K562 treated with DMSO at 1 percent for 48 hours (cell line): Measurements from ENCODE around the gene GPX8. TPM values are rescaled to one million over a fixed set of nuclear protein-coding genes. Genes with fewer than 3 reads are reported as not detected.

ENCODE experiments used
- total RNA-seq: library from RNA; unstranded; fragments of 300-600 nt; gene quantifications from 2 replicates; pipeline ENCODE4 v1.2.3, GENCODE V29; 2022; ENCODE audit warnings: low replicate concordance; ENCODE audit errors: extremely low read depth

Gene GPX8
- total RNA-seq: not detected in 2 replicates

DNA sequence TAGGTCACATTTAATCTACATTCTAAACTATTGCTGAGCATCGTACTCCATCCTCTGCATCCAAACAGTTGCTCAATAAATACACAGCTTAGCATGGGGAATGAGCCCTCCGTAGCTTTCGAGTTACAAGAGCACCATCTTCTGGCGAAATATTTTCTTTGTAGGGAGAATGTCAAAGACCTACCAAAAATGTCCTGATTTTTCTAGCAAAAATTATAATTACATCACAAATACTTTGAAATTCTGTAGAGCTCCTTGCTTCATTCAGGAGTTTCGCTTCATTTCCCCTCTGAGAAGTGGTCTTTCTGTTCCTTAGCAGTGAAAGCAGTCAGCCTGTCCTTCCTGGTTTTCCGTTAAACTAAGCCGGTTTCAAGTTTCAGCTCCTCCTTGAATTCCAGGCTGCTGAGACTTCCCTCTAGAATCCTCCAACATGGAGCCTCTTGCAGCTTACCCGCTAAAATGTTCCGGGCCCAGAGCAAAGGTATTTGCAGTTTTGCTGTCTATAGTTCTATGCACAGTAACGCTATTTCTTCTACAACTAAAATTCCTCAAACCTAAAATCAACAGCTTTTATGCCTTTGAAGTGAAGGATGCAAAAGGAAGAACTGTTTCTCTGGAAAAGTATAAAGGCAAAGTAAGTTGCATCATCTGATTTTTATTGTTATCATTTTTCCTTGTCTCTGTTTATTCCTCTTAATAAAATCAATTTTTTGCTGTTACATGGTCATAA lies at the start of gene GPX8:
Gene GPX8, plus strand, starts transcription at position 409 of the 730 bp plus-strand sequence. Its CDS starts 22 bp downstream, at position 431.

DNA sequence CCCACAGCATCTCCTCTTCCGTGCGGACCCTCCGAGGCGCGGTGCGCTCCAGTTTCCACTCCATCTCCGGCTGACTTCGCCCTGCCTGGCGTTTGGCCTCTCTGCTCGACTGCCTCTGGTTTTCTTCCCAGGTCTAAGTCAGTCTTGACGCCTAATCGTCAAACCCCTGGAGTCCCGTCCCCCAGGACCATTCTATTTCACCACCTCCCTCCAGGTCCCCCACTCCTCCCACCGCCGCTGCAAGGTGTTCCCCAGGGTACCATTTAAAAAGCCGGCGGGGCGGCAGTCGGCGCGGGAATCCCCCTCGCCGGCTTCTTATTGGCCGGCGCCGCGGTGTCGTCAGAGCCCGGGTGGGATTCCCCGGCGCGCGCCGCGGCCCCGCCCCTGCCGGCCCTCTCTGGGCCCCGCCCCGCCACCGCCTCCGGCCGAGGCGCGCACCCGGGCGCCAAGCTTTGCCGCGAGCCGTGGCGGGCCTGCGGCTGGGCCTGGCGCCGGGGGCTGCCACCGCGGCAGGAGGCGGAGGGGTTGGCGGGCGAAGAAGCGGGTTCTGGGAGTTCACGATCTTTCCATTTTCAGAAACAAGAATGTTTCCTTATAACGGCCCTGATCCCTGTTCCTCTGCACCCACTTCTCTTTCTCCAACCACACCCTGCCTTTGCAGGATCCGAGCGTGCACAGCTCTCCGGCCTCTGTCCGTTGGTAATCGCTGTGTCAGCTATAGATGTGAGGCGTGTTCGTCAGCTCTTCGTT lies 13.1 kb downstream of the GPX8 start, which contains the start of gene CDC20B:
Gene CDC20B, minus strand, starts transcription at position 241 of the 750 bp plus-strand sequence. Its CDS starts 177 bp downstream, at position 64.

Other genes with a start within 250 kb of the GPX8 start
- not detected in 2 replicates for gene ESM1, start 174.6 kb upstream of the GPX8 start, total RNA-seq
- gene GZMK, start 135.9 kb upstream of the GPX8 start, total RNA-seq: not detected in 2 replicates
- not detected in 2 replicates for gene GZMA, start 57.5 kb upstream of the GPX8 start, total RNA-seq
- gene CDC20B, start 13.0 kb downstream of the GPX8 start, total RNA-seq: not detected in 2 replicates
- gene MCIDAS, start 67.1 kb downstream of the GPX8 start, total RNA-seq: not detected in 2 replicates
- gene CCNO, start 73.4 kb downstream of the GPX8 start, total RNA-seq: not detected in 2 replicates
- gene DHX29, start 147.5 kb downstream of the GPX8 start, total RNA-seq: not detected in 2 replicates
- gene MTREX, start 147.8 kb downstream of the GPX8 start, total RNA-seq: not detected in 2 replicates